KBM-7 (cell line): ENCODE data around the gene POLD2.
A peak's percentile ranks its signal among the peaks of the same experiment; 100 is the strongest.
"Not testable (repeated sequence)": the region's sequence is repeated elsewhere in the genome, so short reads cannot be mapped to it uniquely, and the experiment has no call there.

ENCODE experiments used
- DNase-seq: peaks from one replicate; pipeline ENCODE4 v3.0.0-alpha.2; 2015
- in situ Hi-C: fragments of 300-500 bp; cut with MboI; formaldehyde crosslinking; loops from 2 replicates; pipeline ENCODE4 v1.14.3; 2020; ENCODE audit warnings: low sequenced_read_pairs, low pct_unique_long_range_greater_than_20kb, mixed read lengths

POLD2 gene

GRCh38 chr7:44123190-44124003 is at the start of gene POLD2:
Gene POLD2 (minus strand): TSS chr7:44123548. CDS start chr7:44122053, 1,495 bp downstream.
- peak; percentile 97 for DNase-seq
- in situ Hi-C loops = no loop called here

GRCh38 chr7:44172803-44173424 is 49.6 kb upstream of the POLD2 start:
- DNase-seq = no peak

GRCh38 chr7:44172352-44172751 is 49.0 kb upstream of the POLD2 start:
- no peak for DNase-seq
- in situ Hi-C loops = no loop called here

More at GRCh38 chr7:44172803-44173424, 49.6 kb upstream of the POLD2 start:
- in situ Hi-C loops = no loop called here

GRCh38 chr7:44171901-44172300 is 48.6 kb upstream of the POLD2 start:
- in situ Hi-C loops, DNase-seq: not testable (repeated sequence)

- in situ Hi-C loops = no loop called here
- peak; percentile 51 for DNase-seq
Observed at GRCh38 chr7:44167920-44168319, 44.6 kb upstream of the POLD2 start.

- DNase-seq = no peak
Observed at GRCh38 chr7:44163591-44163990, 40.2 kb upstream of the POLD2 start.

GRCh38 chr7:44162785-44163395 is 39.5 kb upstream of the POLD2 start:
- in situ Hi-C loops = no loop called here
- DNase-seq = no peak

More at GRCh38 chr7:44163591-44163990, 40.2 kb upstream of the POLD2 start:
- in situ Hi-C loops = no loop called here

- DNase-seq = no peak
- in situ Hi-C loops = no loop called here
Observed at GRCh38 chr7:44162179-44162578, 38.8 kb upstream of the POLD2 start.

- no peak for DNase-seq
- in situ Hi-C loops = no loop called here
Observed at GRCh38 chr7:44161371-44161770, 38.0 kb upstream of the POLD2 start.

- in situ Hi-C loops = no loop called here
- DNase-seq = no peak
Observed at GRCh38 chr7:44159824-44160630, 36.7 kb upstream of the POLD2 start.

- no peak for DNase-seq
- in situ Hi-C loops = no loop called here
Observed at GRCh38 chr7:44158873-44159631, 35.7 kb upstream of the POLD2 start.

- DNase-seq = no peak
- in situ Hi-C loops = no loop called here
Observed at GRCh38 chr7:44158096-44158872, 34.9 kb upstream of the POLD2 start.

GRCh38 chr7:44157116-44158080 is 34.0 kb upstream of the POLD2 start:
- in situ Hi-C loops = no loop called here
- DNase-seq = no peak

- DNase-seq = no peak
- in situ Hi-C loops = no loop called here
Observed at GRCh38 chr7:44156453-44157010, 33.2 kb upstream of the POLD2 start.

GRCh38 chr7:44155191-44156185 is 32.1 kb upstream of the POLD2 start:
- in situ Hi-C loops = no loop called here
- no peak for DNase-seq

GRCh38 chr7:44154703-44155102 is 31.4 kb upstream of the POLD2 start:
- DNase-seq = no peak

More at GRCh38 chr7:44154703-44155102, 31.4 kb upstream of the POLD2 start:
- in situ Hi-C loops = no loop called here
